DMS53 treated with DMSO at 0.1 percent for 48 hours (cell line): ENCODE measurements around the gene FES.
"Not testable (repeated sequence)": the region's sequence is repeated elsewhere in the genome, so short reads cannot be mapped to it uniquely, and the experiment has no call there.

Experiments
- DNase-seq: peaks from one replicate; lab custom pipeline; 2025; ENCODE audit not compliant: unreplicated experiment; lab: John Stamatoyannopoulos, UW

Gene FES

DNA sequence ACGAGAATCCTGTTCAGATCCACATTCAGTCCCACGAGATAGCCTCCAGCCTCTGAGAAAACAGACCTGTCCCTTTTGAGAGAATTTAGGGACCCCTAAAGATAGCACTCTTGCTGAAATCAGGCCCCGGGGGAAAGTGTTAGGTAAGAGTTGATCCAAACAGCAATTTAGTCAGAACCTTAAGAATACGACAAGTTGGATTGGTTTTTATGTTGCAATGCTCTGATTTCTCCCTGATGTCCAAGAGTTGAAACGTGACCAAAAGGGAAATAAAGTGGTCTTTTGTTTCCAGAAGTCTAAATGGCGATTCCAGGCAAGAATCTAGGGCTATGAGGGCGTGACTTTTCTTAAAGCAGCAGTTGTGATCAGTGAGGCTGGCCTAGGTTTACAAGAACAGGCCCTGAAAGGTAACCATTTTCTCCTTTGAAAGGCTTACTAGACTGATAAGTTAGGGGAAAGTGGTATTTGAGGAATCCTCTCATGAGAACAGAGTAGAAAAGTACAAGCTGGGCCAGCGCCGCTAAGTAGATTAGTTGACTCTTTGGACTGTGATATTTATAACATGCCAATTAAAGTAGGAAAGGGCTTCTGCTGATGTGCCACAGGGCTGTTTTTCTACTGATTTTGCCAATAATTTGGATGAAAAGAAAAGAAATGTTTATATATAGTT lies 23.7 kb downstream of the FES start:
- DNase-seq: no peak

DNA sequence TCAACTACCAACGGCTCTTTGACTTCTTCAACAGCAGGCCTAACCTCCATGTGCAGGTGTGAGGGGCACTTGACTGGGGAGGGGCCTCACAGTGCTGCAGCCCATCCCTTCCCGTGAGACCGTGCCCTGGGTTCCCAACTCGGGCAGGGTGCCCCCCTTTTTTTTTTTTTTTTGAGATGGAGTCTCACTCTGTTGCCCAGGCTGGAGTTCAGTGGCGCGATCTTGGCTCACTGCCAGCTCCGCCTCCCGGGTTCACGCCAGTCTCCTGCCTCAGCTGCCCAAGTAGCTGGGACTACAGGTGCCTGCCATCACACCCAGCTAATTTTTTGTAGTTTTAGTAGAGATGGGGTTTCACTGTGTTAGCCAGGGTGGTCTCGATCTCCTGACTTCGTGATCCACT lies 25.1 kb downstream of the FES start:
- not testable (repeated sequence) for DNase-seq

DNA sequence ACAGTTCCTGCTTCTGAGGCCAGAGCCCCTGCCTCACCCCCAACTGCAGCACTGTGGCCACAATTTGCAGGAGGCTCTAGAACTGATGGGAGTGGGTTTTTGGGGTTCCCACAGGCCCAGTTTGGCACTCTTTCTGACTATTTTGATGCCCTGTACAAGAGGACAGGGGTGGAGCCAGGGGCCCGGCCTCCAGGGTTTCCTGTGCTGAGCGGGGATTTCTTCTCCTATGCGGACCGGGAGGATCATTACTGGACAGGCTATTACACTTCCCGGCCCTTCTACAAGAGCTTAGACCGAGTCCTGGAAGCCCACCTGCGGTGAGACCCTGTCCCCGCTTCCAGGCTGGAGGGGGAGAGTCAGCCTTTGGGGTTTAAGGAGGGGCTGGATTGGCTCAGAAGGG lies 25.7 kb downstream of the FES start:
- DNase-seq: no peak

DNA sequence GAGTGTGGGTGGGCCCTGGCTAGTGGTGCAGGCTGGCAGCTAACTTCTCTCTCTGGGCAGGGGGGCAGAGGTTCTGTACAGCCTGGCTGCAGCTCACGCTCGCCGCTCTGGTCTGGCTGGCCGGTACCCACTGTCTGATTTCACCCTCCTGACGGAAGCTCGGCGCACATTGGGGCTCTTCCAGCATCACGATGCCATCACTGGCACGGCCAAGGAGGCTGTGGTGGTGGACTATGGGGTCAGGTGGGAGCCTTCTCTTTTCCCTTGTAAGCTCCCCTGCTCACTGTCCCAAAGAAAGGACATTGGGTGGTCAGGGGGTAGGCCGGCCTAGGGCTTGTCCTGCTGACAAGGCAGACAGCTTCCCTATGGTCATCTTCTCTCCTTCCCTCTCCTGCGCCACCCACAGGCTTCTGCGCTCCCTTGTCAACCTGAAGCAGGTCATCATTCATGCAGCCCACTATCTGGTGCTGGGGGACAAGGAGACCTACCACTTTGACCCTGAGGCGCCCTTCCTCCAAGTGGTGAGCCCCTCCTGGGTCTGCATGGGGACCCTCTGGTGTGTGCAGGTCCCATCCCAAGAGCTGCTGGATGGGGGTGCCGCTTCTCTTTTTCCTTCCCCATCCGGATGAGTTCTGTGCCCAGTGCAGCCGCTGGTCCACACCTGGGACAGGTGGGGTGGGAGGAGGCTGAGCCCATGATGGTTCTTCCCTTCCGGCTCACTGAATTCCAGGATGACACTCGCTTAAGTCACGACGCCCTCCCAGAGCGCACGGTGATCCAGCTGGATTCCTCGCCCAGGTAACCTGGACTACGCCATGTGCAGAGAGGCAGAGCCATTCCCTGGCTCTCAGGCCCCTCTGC lies 26.4 kb downstream of the FES start:
- DNase-seq: no peak

DNA sequence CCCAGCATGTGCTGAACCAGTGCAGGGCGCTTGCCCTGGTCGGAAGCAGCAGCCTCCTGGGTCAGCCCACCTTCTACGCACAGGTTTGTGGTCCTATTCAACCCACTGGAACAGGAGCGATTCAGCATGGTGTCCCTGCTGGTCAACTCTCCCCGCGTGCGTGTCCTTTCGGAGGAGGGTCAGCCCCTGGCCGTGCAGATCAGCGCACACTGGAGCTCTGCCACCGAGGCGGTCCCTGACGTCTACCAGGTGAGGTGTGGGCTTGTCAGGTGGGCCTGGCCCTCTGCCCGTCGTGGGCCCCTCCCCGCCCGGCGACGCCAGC lies 27.0 kb downstream of the FES start:
- DNase-seq: no peak

DNA sequence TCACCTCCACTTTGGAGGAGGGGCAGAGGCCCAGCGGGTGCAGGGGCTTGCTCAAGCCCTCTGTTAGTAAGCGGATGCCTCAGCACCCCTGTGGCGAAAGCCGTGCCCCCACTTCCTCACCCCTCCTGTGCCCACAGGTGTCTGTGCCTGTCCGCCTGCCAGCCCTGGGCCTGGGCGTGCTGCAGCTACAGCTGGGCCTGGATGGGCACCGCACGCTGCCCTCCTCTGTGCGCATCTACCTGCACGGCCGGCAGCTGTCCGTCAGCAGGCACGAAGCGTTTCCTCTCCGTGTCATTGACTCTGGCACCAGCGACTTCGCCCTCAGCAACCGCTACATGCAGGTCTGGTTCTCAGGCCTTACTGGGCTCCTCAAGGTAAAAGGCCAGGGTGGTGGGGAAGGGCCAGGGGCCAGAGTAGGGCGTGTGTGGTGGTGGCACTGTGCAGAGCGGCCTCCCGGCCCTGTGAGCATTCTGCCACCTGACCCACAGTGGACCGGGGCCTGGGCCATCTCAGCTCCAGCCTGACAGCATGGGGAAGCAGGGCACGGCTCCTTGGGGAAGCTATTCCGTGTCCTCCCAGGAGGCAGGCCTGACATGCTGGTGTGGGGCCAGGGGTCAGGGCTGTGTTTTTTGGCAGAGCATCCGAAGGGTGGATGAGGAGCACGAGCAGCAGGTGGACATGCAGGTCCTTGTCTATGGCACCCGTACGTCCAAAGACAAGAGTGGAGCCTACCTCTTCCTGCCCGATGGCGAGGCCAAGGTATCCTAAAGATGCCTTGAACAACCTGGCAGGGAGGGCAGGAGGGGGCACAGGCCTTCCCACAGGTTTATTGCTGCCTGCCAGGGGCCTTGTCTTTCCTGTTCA lies 27.8 kb downstream of the FES start:
- no peak for DNase-seq

DNA sequence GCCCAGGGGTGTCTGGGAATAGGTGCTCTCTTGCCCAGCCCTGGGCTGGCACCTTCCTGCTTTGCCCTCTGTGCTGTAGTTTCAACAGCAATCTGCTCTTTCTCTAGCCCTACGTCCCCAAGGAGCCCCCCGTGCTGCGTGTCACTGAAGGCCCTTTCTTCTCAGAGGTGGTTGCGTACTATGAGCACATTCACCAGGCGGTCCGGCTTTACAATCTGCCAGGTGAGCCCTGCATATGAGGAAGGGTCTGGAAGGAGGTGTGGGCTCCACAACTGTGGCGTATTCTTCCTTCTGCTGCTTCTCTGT lies 28.4 kb downstream of the FES start:
- no peak for DNase-seq

DNA sequence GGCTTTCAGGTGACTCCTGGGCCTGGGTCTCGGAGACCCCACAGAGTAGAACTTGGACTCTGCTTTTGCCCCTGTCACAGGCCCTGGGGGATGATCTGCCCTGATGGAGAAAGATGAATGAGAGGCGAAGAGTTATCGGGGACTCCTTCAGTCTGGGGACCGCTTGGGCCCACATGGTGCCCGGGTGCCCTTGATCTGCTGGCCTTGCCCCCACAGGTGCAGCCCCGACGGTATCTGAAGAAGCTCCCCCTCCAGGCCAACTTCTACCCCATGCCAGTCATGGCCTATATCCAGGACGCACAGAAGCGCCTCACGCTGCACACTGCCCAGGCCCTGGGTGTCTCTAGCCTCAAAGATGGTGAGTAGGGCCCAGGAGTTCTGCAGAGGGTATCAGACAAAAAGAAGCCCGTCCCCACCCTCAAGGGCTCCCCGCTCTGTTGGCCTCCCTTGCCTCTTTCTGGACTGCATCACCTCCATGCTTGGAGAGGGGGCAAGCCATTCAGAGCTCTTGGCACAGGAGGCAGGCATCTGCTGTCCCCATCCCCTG lies 29.2 kb downstream of the FES start:
- DNase-seq: no peak

DNA sequence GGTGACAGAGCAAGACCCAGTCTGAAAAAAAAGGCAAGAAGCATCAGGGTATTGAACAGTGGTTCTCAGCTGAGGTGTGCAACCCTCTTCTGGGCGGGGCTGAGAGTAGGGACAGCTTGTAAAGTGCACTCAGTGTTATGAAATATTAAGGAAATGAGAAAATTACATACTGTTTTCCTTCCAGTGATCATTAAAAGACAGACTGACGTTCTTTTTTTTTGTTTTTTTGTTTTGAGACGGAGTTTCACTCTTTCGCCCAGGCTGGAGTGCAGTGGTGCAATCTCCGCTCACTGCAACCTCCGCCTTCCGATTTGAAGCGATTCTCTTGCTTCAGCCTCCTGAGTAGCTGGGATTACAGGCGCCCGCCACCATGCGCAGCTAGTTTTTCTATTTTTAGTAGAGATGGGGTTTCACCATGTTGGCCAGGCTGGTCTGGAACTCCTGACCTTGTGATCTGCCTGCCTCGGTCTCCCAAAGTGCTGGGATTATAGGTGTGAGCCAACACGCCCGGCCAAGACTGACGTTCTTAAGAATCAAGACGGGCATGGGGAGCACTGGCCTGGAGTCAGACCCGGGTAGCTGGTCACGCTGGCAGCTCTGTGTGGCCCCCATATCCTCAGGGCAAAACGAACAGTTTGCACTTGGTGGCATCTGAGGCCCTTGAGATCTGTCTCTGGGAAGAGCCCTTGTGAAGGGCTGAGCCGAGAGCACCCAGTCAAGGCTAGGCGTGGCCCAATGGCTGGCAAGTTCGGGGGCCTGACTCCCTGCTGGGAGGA lies 30.2 kb downstream of the FES start:
- DNase-seq: no peak

DNA sequence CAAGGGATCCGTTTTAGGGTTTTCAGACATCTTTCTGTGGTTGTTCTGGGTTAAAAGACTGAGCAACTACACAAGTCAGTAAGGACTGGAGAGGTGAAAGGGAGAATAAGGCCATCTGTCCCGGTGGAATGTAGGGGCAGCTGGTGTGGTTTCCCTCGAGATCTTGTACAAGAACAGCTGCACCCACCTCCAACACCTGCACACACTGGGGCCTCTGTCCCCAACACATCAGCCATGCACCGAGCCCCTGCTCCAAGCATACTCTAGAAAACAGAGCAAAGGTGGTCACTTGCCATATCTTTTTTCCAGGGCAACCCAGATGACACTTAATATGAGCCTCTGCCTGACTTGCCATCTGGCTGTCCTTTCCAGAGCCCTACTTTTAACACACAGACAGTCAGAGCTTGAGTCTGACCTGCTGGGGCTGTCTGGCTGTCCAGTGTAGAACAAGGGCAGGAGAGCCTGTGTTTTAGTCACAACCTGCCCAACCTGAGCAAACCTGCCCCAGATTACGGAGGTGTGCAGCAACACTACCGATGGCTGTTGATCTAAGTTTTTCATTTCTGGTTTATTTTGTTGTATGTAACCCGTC lies 31.0 kb downstream of the FES start:
- DNase-seq: no peak

DNA sequence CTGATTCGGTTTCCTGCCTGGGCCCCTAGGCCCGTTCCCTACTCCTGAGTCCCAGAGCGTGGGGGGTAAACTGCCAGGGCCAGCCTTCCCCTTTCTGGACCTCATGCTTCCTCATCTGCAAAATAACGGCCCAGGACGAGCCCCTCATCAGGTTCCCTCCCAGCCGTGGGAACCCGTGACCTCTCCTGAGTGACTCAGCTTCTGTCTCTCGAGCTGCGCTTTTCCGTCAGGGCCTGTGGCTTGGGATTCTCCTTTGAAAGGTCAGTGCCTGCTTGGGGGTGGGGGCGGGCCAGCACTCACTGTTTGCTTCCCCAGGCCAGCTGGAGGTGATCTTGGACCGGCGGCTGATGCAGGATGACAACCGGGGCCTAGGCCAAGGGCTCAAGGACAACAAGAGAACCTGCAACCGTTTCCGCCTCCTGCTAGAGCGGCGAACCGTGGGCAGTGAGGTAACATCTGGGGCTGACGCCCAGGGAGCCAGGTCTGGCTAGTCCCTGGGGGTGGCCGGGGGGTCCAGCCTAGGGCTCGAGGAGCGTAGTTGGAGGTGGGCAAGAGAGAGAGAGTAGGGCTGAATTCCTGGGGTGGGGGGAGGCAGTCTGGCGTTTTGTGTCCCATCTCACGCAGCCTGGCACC lies 31.6 kb downstream of the FES start:
- DNase-seq: no peak

DNA sequence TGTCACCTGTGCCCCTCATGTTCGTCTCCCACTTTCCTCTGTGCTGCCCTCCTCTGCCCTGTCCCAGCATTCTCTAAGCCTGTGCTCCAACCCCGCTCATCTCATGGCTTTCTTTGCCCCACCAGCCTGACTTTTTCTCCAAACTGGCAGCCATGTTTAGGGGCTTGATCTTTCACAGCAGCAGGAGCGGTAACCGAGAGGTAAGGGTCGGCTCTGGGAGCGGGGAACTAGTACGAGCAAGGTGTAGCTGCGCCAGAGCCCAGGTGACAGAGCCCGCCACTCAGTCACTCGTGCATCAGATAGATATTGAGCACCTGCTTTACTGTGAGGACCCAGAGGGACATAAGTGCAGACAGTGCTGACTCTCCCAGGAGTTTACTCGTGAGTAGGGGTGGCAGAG lies 32.2 kb downstream of the FES start:
- DNase-seq: no peak

DNA sequence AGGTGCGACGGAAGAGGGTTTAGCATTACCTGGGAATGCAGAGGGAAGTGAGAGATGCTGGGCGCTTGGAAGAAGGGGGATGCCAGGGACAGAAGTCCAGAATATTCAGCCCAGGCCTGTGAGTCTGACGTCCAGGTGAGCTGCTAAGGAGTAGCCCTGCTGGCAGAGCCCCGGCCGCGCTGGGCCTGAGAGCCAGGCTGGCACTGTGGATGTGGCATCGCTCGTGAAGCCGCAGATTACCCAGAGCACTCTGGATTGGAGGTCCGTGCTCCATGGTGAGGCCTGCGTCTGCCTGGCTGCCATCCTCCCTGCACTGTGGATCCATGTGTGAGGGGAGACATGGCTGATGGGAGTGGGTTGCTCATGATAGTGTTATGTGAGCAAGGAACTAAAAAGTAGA lies 33.3 kb downstream of the FES start:
- DNase-seq: no peak

DNA sequence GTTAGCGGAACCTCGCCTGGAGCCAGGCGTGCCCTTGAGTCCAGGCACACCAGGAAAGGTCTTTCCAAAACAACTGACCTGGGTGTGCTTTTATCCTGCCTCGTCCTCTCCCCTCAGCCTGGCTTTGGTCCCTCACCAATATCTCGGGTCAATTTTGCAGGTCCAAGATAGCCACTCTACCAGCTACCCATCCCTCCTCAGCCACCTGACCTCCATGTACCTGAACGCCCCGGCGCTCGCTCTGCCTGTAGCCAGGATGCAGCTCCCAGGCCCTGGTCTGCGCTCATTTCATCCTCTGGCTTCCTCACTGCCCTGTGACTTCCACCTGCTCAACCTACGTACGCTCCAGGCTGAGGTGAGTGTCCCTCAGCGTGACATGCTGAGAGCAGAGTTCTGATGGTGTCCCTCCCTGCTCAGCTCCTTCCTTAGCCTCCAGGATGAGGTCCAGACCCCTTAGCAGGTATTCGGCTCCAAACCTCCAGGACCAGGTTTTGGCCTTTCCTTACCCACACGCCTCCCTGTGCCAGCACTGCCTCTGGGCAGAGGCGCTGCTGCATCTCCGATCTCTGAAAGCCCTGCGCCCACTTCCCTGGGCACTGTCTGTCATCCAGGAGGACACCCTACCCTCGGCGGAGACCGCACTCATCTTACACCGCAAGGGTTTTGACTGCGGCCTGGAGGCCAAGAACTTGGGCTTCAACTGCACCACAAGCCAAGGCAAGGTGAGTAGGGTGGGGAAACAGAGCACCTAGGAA lies 33.9 kb downstream of the FES start:
- DNase-seq: no peak

DNA sequence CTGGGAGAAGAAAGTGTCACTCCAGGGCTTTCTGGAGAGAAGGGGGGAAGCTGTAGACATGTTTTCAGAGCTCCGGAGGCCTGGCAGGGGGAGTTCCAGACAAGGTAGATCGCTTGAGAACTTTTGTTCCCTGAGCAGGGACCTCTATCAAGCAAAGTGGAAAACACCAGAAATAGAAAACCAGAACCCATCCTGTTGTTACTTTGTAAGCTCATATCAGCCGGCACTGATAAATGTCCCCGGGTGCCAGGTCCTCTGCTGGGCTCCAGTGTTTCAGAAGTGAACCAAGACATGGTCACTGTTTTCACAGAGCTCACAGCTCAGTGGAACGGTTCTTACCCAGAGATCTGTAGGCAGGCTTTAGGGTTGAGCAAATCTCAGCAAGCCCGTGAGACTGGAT lies 34.5 kb downstream of the FES start:
- DNase-seq: no peak

DNA sequence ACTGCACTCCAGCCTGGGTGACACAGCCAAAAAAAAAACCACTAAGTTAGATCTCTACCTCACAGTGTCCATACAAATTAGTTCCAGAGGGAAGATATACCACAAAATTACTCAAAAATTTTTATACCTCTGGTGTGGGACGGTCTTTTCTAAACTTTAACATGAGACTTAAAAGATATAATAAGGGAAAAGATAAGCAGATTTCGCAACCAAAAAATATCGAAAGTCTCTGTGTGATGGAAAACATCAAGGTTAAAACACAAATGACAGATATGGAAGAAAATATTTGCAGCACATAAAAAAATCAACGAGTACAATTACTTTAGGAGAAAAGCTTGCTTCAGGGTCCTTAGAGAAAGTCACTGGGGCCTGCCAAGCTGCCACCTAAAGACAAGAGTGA lies 37.6 kb downstream of the FES start:
- no peak for DNase-seq

DNA sequence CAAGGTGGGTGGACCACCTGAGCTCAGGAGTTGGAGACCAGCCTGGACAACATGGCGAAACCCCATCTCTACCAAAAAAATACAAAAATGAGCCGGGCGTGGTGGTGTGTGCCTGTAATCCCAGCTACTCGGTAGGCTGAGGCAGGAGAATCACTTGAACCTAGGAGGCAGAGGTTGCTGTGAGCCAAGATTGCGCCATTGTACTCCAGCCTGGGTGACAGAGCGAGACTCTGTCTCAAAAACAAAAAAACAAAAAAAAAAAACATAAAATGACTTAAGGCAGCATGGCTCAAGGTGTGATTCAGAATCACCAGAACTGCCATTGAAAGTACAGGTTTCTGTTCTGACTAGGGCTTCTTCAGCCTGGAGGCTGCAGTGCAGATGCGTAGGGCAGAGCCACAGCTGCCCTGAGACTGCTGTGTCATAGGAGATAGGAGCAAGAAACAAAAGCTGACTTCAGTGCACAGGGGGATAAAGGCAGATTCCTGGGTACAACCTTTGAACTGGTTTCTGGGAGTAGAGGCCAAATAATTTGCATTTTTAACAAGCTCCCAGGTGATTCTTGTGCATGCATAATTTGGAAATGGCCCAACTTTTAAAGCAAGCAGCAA lies 38.5 kb downstream of the FES start:
- not testable (repeated sequence) for DNase-seq

DNA sequence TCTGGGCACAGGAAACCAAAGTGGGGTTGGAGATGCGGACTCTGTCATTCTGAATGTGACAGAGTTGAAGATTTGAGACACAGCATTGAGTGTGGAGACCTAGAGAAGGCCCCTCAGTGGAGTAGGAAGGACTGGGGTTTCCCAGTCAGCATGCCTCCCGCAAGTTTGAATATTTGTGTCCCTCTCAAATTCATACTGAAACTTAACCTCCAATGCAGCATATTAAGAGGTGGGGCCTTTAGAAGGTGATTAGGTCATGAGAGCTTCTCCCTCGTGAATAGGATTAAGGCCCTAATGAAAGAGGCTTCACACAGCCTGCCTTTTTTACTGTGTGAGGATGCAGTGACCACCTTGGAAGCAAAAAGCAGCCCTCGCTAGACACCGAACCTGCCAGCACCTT lies 40.1 kb downstream of the FES start:
- no peak for DNase-seq

DNA sequence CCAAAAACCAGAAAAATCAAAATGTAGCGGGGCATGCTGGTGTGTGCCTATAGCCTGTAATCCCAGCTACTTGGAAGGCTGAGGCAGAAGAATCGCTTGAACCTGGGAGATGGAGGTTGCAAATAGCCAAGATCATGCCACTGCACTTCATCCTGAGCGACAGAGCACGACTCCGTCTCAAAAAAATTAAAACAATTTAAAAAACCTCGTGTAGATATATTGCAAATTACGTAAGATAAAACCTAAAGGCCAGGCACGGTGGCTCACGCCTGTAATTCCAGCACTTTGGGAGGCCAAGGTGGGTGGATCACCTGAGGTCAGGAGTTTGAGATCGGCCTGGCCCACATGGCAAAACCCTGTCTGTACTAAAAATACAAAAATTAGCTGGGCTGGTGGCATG lies 42.5 kb downstream of the FES start:
- not testable (repeated sequence) for DNase-seq
